HG03520 (cell line): Measurements from ENCODE around the gene MTMR6.

Experiments
- ATAC-seq: cut with Tn5 transposase; IDR thresholded peaks from one replicate; pipeline ENCODE4 v1.9.1; 2021; ENCODE audit warnings: mild to moderate bottlenecking, moderate library complexity; ENCODE audit not compliant: unreplicated experiment

Gene MTMR6

DNA sequence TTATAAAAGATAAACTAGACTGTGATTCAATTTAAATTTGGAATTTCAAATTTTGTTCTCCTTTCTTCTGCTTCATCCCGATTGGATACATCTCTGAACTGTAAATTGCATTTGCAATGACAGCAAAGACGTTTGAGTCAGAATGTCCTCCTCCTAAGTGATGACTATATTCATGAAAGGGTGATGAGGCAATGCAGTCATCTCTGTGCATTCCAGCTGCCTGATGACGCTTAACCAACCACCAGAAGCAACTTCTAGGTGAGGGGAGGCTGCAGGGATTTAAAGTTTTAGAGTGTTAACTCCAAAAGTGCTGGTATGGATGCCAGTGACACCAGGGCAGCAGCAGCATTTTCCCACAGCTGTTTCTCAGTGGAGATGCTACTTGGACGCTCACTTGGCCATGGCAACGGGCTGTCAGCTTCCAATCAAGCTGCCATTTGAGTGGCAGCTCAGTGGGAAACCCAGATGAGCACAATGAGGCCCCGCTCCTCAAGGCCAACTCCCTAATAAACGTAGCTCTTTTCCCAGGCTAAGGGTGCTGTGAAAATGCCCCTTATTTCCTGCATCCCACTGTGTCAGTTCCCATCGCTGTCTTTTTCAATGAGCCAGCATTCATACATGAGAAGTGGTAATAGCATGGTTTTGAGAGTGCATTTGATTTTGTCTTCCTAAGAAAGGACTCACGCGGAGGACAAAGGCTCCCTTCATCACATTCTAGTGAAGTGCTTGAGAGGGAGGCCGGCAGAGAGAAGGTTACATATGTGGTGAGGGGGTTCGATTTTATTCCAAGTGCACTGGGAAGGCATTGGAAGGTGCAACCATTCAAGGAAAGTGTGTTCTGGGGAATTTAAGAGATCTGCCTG, 70.0 kb downstream of the MTMR6 start:
- no peak for ATAC-seq

DNA sequence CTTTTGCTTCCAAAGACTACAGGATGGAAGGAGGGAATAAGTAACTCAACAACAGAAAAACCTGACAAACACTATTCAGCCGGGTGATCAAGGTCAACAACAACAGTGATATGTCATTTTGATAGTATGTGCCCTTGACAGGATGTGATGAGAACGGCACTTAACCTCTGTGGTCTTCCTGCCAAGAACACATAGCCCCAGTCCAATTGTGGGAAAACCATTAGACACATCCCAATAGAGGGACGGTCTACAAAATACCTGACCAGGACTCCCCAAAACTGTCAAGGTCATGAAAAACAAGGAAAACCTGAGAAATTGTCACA, 72.1 kb downstream of the MTMR6 start:
- ATAC-seq = no peak

DNA sequence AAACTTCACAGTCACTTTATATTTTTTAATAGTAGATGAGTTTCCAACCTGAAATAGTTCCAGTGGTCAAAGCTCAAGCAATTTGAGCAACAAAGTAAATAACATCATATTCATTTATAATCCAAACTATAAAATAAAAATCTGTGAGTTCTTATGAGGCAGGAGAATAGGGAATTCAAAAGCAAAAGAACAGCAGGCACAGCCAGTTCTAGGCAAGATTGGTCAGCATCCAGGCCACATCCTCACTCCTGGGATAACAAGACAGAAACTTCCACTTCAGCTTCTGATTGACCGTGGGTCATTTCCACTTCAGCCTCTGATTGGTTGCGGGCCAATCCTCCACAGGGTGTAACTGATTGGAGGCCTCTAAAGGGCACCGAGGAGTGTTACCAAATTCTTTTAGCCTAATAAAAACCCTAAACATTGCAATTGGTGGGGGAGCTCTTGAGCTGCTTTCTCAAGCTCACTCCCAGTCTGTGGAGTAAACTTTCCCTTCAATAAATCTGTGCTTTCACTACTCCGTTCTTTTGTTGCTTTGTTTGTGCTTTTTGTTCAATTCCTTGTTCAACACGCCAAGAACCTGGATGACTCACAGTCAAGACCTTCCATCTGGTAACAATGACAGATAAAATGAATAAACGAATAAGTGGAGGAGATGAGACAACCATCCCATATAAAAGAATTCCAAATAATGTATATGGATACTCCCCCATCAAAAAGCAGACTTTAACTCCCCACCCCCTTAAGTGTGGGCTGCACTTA, 72.6 kb downstream of the MTMR6 start:
- ATAC-seq = no peak

DNA sequence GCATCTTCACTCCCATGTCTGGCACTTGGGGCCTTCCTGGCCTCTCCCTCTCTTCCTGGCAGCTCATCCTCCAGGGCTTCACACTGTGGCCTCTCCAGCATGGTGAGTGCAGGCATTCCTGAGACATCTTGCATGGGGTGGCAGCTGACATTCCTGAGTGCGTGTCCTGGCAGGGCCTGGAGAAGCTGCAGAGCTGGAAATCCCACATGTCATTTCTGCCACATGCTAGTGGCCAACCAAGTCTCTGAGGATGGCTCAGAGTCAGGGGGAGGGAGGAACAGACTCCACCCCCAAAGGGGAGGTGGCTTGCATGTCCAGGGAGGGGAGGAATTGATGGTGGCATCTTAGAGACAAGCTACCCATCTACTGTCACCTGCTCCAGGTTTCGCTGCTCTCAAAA, 73.6 kb downstream of the MTMR6 start:
- ATAC-seq = no peak

DNA sequence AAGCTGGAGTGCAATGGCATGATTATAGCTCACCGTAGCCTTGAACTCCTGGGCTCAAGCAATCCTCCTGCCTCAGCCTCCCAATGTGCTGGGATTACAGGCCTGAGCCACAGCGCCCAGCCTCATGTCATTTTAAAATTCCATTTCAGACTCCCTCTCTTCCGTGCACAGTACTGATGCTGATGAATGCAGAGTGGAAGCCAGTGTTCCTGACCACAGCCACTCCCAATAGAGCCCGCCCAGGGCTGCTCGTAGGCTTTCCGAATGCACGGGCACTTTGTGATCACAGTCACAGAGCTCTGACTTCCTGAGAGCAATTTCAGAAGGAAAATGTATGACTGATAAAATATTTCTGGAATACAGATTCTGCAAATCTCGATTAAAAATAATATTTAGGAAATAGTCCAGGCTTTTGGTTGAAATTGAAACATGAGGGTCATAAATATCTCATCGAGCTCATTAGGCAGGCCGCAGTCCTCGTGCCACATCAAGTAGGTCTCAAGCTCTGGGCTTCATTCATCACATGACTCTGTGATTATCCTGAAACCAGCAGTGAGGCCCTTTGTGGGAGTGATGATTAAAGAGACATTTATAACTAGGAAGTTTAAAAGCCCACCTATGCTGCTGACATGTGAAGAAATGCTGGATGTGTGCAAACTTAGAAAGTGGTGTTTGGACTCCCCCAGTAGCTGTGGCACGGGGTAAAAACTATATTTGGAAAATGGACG, 76.3 kb downstream of the MTMR6 start:
- ATAC-seq = no peak

DNA sequence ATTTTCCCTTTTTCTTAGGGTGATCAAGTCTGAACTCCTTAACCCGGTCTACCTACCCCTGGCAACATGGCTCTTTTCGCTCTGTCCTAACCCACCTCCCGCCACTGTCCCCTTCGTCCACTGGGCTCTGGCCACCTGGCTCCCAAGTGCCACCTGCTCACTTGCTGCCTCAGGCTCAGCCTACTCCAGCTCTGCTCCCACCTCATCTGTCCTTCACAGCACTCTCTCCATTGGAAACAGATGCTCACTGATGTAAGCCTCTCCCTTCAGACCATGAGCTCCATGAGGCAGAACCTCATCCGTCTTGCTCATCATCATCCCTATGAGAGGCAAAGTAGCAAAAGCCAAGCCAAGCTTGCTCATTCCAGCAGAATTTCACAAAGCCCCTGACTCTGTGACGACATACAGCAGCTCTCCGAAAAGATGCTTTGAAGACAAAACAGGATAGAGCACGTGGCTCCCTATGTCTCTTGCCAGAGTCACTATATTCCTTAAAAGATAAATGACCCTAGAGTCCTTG, 79.9 kb downstream of the MTMR6 start:
- ATAC-seq = no peak

DNA sequence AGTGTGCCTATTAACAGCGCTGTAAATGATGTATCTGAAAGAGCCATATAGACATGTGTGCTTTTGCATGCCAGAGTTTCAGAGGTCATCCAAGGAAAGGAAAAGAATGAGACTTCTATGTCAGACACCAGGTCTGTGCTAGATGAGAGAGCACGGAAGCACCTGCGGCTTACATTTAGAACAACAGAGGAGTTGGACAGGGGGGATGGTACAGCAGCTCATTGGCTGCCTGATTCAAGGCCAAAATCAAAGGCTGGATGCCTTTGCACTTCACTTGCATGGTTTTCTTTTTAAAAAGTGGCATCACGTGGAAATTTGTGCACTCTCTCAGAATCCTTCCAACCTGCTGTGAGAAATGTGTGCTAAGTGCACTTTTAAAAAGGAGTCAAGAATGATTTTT, 82.4 kb downstream of the MTMR6 start:
- no peak for ATAC-seq

DNA sequence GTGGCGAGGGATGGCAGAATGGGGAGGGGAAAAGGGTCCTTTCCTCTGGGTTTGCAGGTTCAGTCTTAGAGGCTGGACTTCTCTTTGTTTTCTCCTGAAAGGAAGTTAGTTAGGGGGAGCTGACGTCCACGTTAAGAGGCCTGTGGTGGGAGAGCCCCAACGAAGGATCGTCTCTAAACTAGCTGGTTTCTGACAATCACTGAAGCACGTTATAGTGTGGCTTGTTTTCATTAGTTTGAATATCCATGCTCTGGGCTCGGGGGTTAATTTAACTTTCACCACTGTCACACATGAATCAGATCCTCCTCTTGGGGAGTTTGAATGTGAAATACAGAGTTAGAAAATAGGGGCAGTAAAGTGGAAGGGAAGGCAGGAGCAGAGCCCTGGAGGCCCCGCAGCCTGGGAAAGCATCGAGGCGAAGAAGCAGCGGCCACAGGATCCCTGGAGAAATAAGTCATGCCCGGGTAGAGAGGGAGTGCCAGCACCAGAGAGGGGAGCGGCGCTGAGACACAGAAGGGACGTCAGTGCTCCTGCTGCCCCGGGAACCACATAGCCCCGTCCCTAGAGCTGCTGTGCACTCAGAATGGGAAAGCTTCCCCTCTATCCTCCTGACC, 84.1 kb downstream of the MTMR6 start:
- no peak for ATAC-seq

DNA sequence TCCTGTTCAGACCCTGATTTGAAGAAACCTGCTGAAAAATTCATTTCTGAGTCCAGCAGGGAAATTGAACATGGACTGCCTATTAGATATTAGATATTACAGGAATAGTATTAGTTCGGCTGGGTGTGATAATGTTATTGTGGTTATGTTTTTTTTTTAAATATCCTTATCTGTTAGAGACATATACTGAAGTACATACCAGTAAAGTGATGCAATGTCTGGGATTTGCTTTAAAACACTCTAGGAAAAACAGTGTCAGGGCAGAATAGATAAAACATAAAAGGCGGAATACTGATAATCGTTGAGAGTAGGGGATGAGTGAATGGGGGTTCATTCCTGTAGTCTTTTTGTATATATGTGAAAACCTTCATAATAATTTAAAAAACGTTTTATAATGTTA, 86.5 kb downstream of the MTMR6 start:
- ATAC-seq = no peak

DNA sequence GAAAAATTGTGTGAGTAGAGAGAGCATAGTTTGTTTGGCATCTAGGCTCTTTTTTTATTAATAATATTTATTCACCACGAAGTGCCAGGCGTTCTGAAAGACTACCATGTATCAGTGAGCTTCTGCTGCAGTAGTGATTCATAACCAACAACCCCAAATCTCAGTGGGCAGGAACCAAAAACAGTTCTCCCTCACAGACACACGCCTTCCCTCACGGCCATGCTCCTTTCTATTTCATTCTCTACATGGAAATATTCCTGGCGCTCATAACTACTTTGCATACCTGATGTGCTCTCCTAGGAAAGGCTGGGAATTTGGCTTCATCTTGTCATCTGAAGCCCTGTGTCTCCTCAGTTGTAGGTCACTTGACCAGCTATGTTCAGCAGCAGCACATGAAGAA, 88.6 kb downstream of the MTMR6 start:
- ATAC-seq = no peak

DNA sequence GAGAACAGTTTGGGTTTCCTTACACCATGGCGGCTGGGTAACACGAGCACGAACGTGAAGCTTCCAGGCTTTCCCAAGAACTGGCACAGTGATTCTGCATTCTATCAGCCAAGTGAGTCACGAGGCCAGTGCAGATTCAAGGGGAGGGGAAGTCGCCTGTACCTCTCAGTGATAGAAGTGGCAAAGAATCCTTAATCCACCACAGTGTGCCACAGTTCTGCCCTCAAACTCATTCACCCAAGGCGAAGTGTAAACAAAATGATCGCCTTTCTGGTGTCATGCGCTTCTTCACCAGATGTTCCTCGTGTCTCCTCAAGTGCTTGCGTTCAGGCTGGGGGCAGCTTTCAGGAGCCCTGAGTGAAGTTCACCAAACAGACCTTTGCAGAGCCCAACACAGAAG, 90.3 kb downstream of the MTMR6 start:
- no peak for ATAC-seq
